NCI-H2196 treated with DMSO at 0.1 percent for 48 hours (cell line): ENCODE data around the gene C3orf70.

ENCODE experiments used
- DNase-seq: peaks from one replicate; lab custom pipeline; 2025; ENCODE audit not compliant: unreplicated experiment; lab: John Stamatoyannopoulos, UW

Gene C3orf70

DNA sequence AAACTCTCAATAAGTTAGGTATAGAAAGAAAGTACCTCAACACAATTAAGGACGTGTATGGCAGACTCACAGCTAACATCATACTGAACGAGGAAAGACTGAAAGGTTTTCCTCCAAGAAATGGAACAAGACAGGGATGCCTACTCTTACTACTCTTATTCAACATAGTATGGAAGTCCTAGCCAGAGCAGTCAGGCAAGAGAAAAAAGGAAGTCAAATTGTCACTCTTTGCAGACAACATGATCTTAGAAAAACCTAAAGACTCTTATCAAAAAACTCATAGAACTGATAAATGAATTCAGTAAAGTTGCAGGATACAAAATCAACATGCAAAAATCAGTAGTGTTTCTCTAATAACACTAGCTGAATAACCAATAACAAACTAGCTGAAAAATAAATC lies 96.0 kb downstream of the C3orf70 start:
- no peak for DNase-seq

DNA sequence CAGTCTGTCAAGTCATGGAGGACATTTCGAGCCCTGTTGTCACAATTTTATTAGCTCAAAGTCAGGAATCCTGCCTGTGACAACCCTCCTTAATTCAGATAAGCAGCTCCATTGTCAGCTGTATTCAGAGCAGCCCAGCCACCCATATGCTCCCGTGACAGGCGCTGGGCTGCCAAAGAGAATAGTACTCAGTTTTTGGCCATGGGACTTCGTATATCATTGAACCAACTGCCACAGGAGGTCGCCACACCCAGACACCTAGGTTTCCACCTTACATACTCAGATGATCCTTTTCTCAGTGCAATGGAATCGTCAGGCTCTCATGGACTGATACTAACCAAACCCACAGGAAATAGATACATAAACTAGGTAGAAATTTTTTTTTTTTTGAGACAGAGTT lies 100.2 kb downstream of the C3orf70 start:
- DNase-seq = no peak

GRCh38 chr3:185051801-185052200 lies 101.1 kb downstream of the C3orf70 start:
- DNase-seq = no peak

DNA sequence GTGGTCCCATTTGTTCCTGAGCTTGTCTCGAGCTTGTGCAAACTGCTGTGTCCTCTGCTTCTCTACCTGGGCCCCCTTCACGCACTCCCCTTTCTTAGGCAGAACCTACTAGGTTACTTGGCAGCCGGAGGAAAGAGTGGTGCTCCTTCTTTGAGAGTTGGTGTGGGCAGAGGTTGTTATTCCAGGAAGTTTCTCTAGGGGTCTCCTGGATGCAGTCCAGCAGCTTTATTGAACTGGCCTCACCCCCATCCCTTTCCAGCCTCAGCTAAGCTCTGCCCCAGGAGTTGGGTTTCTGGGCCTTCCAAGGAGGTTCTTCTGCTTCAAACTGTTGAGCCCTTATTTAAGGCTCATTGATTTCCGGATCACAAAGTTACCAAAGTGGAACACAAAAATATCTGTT lies 103.2 kb downstream of the C3orf70 start:
- DNase-seq = no peak

DNA sequence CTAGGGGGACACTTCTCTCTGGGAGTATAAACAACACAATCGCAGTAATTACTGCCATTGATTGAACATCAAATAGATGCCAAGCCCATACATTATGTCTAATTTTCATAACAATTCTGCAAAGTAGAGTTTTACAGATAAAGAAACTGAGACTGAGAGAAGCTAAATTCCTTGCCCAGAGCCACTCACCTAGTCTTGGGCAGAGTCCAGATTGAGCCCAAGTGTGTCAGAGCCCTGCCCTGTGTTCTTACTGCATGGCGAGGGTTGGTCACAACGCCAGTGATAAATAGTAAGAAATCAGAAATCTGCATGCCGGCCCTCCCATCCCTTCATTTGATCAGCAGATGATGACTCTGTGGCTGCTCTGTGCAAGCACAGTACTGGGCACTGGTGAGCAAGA lies 106.3 kb downstream of the C3orf70 start:
- no peak for DNase-seq

DNA sequence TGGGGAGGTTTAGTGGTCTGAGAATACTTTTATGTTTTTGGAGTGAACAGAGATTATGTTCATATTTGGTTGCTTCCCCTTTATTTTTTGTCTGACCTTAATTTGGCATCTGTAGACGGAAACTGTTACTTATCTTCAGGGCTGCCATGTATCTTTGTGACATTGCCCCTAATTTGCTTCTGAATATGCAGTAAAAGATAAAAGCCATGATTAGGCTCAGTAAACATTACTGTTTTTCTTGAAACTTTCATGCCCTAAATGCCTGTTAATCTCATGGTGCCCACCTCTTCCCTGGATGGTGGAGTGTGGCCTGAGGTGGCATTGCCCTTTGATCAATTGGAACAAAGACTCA lies 106.7 kb downstream of the C3orf70 start:
- DNase-seq = no peak

- DNase-seq = no peak
Observed at GRCh38 chr3:185042312-185043050, 110.4 kb downstream of the C3orf70 start.

GRCh38 chr3:185041540-185041939 lies 111.3 kb downstream of the C3orf70 start:
- no peak for DNase-seq

DNA sequence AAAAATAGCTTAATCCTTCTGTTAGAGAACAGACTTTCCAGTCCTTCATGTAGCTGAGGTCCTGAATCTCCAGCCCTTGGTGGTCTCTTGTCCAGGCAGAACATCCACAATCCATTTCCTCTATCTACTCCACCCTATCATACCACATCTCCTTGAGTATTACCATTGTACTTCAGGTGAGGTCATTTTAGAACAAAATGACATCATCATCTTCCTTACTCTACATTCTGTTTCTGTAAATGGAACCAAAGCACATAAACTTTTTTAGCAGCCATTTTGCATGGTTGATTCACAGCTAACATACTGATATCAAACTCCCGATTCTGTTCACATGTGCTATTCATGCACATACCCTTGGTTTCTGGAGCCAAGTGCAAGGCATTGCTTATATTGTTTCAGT lies 112.4 kb downstream of the C3orf70 start:
- DNase-seq = no peak

DNA sequence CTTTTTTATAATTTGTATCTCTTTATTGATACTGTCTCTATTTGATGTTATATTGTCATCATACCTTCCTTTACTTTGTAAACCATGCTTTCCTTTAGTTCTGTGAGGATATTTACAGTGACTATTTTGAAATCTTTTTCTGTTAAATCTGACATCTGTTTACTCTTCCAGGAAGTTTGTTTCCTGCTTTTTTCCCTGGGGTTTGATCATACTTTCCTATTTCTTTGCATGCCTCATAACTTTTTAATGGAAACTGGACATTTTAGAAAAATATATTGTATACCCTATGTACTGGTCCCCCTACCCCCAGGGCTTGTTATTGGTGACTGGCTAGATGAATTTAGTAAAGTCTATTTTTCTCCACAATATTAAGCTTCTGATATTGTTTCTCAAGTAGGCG lies 115.1 kb downstream of the C3orf70 start:
- no peak for DNase-seq

GRCh38 chr3:185030951-185031350 lies 121.9 kb downstream of the C3orf70 start:
- DNase-seq = no peak

DNA sequence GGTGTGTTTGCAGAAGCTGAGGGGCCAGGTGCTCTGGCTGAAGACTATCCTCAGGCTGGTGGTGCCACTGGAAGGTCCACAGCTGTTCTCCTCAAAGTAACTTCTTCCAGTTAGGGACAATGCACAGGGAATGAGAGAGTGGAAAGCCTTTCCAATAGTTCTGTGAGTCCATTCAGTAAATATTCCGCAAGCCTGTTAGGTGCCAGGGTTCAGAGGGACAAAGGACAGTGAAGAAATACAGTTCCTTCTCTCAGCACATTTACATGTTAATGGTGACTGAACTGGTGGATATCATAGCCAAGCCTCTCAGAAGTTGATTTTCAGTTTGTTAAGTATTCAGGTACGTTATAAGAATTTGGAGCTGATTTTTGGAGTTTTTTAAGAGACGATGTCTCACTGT lies 122.5 kb downstream of the C3orf70 start:
- no peak for DNase-seq

- no peak for DNase-seq
Observed at GRCh38 chr3:185029086-185029485, 123.8 kb downstream of the C3orf70 start.

GRCh38 chr3:185028121-185028520 lies 124.7 kb downstream of the C3orf70 start:
- no peak for DNase-seq
